ENCODE data around the gene GPX4.

DNA sequence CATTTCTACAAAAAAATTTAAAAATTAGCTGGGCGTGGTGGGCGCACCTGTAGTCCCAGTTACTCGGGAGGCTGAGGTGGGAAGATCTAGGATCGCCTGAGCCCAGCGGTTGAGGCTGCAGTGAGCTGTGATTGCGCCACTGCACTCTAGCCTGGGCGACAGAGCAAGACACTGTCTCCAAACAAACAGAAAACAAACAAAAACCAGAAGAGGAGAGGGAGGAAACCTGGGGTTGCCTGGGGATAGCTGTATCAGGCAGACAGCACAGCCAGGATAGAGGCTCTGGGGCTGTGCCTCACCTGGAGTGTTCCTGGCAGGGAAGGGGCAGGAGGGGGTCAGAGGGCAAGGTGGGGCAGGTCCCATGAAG lies 6.0 kb upstream of the GPX4 start:
- TF ChIP-seq, protein P1, sequence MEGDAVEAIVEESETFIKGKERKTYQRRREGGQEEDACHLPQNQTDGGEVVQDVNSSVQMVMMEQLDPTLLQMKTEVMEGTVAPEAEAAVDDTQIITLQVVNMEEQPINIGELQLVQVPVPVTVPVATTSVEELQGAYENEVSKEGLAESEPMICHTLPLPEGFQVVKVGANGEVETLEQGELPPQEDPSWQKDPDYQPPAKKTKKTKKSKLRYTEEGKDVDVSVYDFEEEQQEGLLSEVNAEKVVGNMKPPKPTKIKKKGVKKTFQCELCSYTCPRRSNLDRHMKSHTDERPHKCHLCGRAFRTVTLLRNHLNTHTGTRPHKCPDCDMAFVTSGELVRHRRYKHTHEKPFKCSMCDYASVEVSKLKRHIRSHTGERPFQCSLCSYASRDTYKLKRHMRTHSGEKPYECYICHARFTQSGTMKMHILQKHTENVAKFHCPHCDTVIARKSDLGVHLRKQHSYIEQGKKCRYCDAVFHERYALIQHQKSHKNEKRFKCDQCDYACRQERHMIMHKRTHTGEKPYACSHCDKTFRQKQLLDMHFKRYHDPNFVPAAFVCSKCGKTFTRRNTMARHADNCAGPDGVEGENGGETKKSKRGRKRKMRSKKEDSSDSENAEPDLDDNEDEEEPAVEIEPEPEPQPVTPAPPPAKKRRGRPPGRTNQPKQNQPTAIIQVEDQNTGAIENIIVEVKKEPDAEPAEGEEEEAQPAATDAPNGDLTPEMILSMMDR (IDR thresholded peaks at IDR 0.05), result no peak
- TF ChIP-seq POLR2A (IDR thresholded peaks at IDR 0.05), result no peak

Measured in testis (tissue), 2 donors.